Left ventricle myocardium inferior (tissue), 1 donor: ENCODE measurements around the gene PAH. TPM values are rescaled to one million over a fixed set of nuclear protein-coding genes. Genes with fewer than 3 reads are reported as not detected.

Experiments
- DNase-seq: peaks from one replicate; pipeline ENCODE4 v3.0.0-alpha.2; 2020
- H3K27ac ChIP-seq: fragments of 200-600 bp; replicated peaks from 2 replicates; pipeline ENCODE4 v1.8.0; 2021
- H3K27me3 ChIP-seq: fragments of 200-600 bp; 2 replicates; pipeline ENCODE4 v1.8.0; 2021; ENCODE audit warnings: low read depth
- H3K36me3 ChIP-seq: fragments of 200-600 bp; 2 replicates; pipeline ENCODE4 v1.8.0; 2021
- H3K4me1 ChIP-seq: fragments of 200-600 bp; 2 replicates; pipeline ENCODE4 v1.8.0; 2021
- H3K4me3 ChIP-seq: fragments of 200-600 bp; 2 replicates; pipeline ENCODE4 v1.8.0; 2021; ENCODE audit warnings: mild to moderate bottlenecking, moderate library complexity
- H3K9me3 ChIP-seq: fragments of 200-600 bp; replicated peaks from 2 replicates; pipeline ENCODE4 v1.8.0; 2021
- intact Hi-C: fragments of 100-400 bp; cut with micrococcal nuclease; formaldehyde crosslinking; loops from one replicate; pipeline ENCODE4 v1.11.0; 2022
- total RNA-seq: library from RNA; stranded (reverse); fragmentation: NEBNext Ultra II Directional; extraction: Animal tissue kit (Norgen Biotek cat#: 25700); gene quantifications from one replicate; pipeline ENCODE4 v1.2.1, GENCODE V29; 2021
- TF ChIP-seq, protein P1 (sequence below): fragments of 200-600 bp; IDR thresholded peaks from 2 replicates; pipeline ENCODE4 v1.8.0; 2021; ENCODE audit warnings: antibody characterized with exemption, mild to moderate bottlenecking, borderline replicate concordance
- donor health status: DM: no; HTN: yes; CAD: no; lungs with severe emphysema.

Gene PAH
- total RNA-seq, 1 donor from 2014 or later: not detected

GRCh38 chr12:102907918-102908317, 9.1 kb downstream of the PAH start:
- Histone ChIP-seq H3K4me1 (no peaks in the 10 kb centered on the region), H3K9me3 (no peaks in the 10 kb centered on the region), H3K27ac (no peak overlapping the region), H3K36me3 (no peaks in the 10 kb centered on the region), H3K27me3 (no peaks in the 10 kb centered on the region), H3K4me3 (no peak overlapping the region)
- intact Hi-C loops: loop anchor here (2.0 kb wide), 1 partner anchor 21 kb away; no protein-coding TSS in a partner anchor
- no peak for DNase-seq
- TF ChIP-seq, protein P1, sequence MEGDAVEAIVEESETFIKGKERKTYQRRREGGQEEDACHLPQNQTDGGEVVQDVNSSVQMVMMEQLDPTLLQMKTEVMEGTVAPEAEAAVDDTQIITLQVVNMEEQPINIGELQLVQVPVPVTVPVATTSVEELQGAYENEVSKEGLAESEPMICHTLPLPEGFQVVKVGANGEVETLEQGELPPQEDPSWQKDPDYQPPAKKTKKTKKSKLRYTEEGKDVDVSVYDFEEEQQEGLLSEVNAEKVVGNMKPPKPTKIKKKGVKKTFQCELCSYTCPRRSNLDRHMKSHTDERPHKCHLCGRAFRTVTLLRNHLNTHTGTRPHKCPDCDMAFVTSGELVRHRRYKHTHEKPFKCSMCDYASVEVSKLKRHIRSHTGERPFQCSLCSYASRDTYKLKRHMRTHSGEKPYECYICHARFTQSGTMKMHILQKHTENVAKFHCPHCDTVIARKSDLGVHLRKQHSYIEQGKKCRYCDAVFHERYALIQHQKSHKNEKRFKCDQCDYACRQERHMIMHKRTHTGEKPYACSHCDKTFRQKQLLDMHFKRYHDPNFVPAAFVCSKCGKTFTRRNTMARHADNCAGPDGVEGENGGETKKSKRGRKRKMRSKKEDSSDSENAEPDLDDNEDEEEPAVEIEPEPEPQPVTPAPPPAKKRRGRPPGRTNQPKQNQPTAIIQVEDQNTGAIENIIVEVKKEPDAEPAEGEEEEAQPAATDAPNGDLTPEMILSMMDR: no peak

DNA sequence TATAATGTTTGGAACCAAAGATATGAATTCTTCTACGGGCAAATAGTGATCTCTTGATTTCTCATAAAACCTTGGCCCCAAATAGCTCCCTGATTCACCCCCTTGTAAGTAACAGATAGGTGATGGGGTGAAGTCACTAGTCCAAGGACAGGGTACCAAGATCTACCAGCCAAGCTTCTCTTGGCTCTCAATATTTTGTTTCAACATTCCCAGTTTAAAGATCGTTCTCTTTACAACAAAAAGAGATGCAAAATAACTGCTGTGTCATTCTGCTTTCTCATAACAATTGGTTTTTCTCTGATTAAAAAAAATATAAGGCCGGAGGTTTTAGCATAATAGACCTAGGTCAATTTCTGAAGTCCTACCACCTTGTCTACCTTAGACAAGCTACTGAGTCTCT, 11.8 kb downstream of the PAH start:
- Histone ChIP-seq H3K27me3 (no peaks in the 10 kb centered on the region), H3K4me1 (no peaks in the 10 kb centered on the region), H3K36me3 (no peaks in the 10 kb centered on the region), H3K9me3 (no peaks in the 10 kb centered on the region), H3K4me3 (no peak overlapping the region), H3K27ac (no peak overlapping the region)
- TF ChIP-seq, protein P1: no peak
- intact Hi-C loops: no loop called here
- DNase-seq: no peak

GRCh38 chr12:102903337-102904007, 13.6 kb downstream of the PAH start:
- TF ChIP-seq, protein P1: no peak
- Histone ChIP-seq H3K27me3 (no peaks in the 10 kb centered on the region), H3K4me3 (no peak overlapping the region), H3K36me3 (no peaks in the 10 kb centered on the region), H3K4me1 (no peaks in the 10 kb centered on the region), H3K9me3 (no peaks in the 10 kb centered on the region), H3K27ac (no peak overlapping the region)
- DNase-seq: no peak
- intact Hi-C loops: no loop called here

DNA sequence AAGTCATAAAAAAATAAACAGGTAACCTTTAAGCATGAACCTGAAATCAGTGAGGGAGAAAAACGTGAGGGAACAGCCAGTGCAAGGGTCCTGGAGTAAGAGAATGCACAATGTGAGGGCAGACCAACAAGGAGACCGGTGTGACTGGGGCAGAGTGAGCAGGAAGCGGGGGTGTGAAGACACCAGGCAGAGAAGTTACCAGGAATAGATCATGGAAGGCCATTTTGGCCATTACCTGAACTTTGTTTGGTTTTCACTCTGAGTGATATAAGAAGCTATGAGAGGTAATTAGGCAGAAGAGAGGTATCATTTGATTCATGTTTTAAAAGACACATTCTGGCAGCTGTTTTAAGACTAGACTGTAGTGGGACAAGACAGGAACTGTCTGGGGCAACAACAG, 15.0 kb downstream of the PAH start:
- Histone ChIP-seq H3K27ac (no peak overlapping the region), H3K27me3 (no peaks in the 10 kb centered on the region), H3K9me3 (no peaks in the 10 kb centered on the region), H3K4me3 (no peak overlapping the region), H3K36me3 (no peaks in the 10 kb centered on the region), H3K4me1 (no peaks in the 10 kb centered on the region)
- TF ChIP-seq, protein P1: no peak
- DNase-seq: no peak
- intact Hi-C loops: no loop called here

DNA sequence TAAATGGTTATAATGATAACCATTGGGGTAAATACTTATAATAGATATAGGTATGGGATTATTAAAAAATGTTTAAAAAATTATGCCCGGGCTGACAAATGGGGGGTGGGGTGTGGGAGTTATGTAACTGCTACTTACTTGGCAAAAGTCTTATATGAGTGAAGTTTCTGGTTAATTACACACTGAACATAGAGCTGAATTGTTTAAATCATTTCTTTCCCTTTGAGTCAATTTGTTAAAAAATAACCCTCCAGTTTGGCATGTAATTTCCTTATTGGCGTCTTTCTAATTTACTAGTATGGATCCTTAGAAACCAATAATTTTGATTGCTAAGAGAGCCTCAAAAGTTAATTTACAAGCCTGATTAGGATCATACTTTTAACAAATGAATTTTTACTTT, 16.7 kb downstream of the PAH start:
- no peak overlapping the region for H3K4me3 ChIP-seq
- no peaks in the 10 kb centered on the region for H3K36me3 ChIP-seq
- DNase-seq: no peak
- no peaks in the 10 kb centered on the region for H3K27me3 ChIP-seq
- no peak overlapping the region for H3K27ac ChIP-seq
- H3K9me3 ChIP-seq: no peaks in the 10 kb centered on the region
- intact Hi-C loops: no loop called here
- no peaks in the 10 kb centered on the region for H3K4me1 ChIP-seq
- TF ChIP-seq, protein P1: no peak
